CD4-positive, alpha-beta T cell (primary cell): ENCODE measurements around the gene CCNE1. TPM values are rescaled to one million over a fixed set of nuclear protein-coding genes. Genes with fewer than 3 reads are reported as not detected.

Experiments
- ATAC-seq: fragments of 200-7000 bp; cut with Tn5 transposase; one replicate; pipeline ENCODE4 v1.10.0; 2022; ENCODE audit warnings: mild to moderate bottlenecking; ENCODE audit not compliant: poor library complexity
- CTCF ChIA-PET: fragments of 350-600 bp; sonication (Branson Sonifier 250); formaldehyde crosslinking; loops from one replicate; lab custom pipeline; 2021; ENCODE audit warnings: antibody characterized with exemption, inconsistent platforms; lab: Charles Lee
- POLR2A ChIA-PET: fragments of 350-600 bp; sonication (Branson Sonifier 250); formaldehyde crosslinking; loops from one replicate; lab custom pipeline; 2021; ENCODE audit warnings: antibody characterized with exemption, inconsistent platforms; lab: Charles Lee
- DNase-seq, 14 experiments: peaks; one replicate each; pipeline ENCODE4 v3.0.0-alpha.2; 2013 to 2020; ENCODE audit warnings: mixed read lengths in 2 of 14
- H3K27ac ChIP-seq, 2 donors: one replicate each; pipeline versions ENCODE4 v1.5.1 to v1.7.0; 2013; ENCODE audit warnings: low read length in 2 of 2, low read depth in 1 of 2, mild to moderate bottlenecking in 1 of 2
- H3K27me3 ChIP-seq, 2 experiments: 1 replicate in 1 of 2; 2 replicates in 1 of 2; pipeline versions ENCODE4 v1.6.1 to v1.7.0; 2013; ENCODE audit warnings: low read length in 2 of 2, control low read depth in 1 of 2, mild to moderate bottlenecking in 1 of 2, moderate library complexity in 1 of 2; ENCODE audit not compliant: insufficient read depth in 2 of 2, control insufficient read depth in 1 of 2
- H3K36me3 ChIP-seq: one replicate; pipeline ENCODE4 v1.6.1; 2013; ENCODE audit warnings: low read length, control low read depth; ENCODE audit not compliant: insufficient read depth
- H3K4me1 ChIP-seq: one replicate; pipeline ENCODE4 v1.6.1; 2013; ENCODE audit warnings: low read length, control low read depth; ENCODE audit not compliant: insufficient read depth
- H3K4me3 ChIP-seq: one replicate; pipeline ENCODE4 v1.5.1; 2013; ENCODE audit warnings: mild to moderate bottlenecking, low read length, moderate library complexity
- H3K9me3 ChIP-seq, 2 experiments: 1 replicate in 1 of 2; 2 replicates in 1 of 2; pipeline versions ENCODE4 v1.6.1 to v1.7.0; 2013; ENCODE audit warnings: low read length in 2 of 2, mild to moderate bottlenecking in 2 of 2, control low read depth in 1 of 2, moderate library complexity in 1 of 2; ENCODE audit not compliant: control insufficient read depth in 1 of 2, insufficient read depth in 1 of 2
- H3K27ac Mint-ChIP-seq: one replicate; pipeline ENCODE4 v1.8.0; 2020; ENCODE audit warnings: mixed read lengths
- H3K27me3 Mint-ChIP-seq: one replicate; pipeline ENCODE4 v1.8.0; 2021; ENCODE audit warnings: mixed read lengths
- H3K36me3 Mint-ChIP-seq: one replicate; pipeline ENCODE4 v1.8.0; 2021; ENCODE audit warnings: low read depth, mixed read lengths
- H3K4me1 Mint-ChIP-seq: one replicate; pipeline ENCODE4 v1.8.0; 2021; ENCODE audit warnings: low read depth, mixed read lengths
- H3K4me3 Mint-ChIP-seq: one replicate; pipeline ENCODE4 v1.8.0; 2020; ENCODE audit warnings: mild to moderate bottlenecking, mixed read lengths
- H3K9me3 Mint-ChIP-seq: one replicate; pipeline ENCODE4 v1.8.0; 2020; ENCODE audit warnings: mixed read lengths
- intact Hi-C, 2 experiments: fragments of 100-400 bp; cut with DNase I in 1 of 2; cut with micrococcal nuclease in 1 of 2; formaldehyde crosslinking; loops; one replicate each; pipeline versions ENCODE4 v1.15.1 to v1.9.0; 2023 to 2025; cut with DNase I, micrococcal nuclease
- total RNA-seq, 174 experiments: library from RNA in 2 of 174; stranded (reverse) in 2 of 174; gene quantifications; one replicate each; pipeline ENCODE4 v1.2.3 and lab custom pipeline; 2021 to 2026
- TF ChIP-seq, protein P1 (sequence below): fragments of 200-600 bp; IDR thresholded peaks from one replicate; pipeline ENCODE4 v1.8.0; 2022; ENCODE audit warnings: antibody characterized with exemption, mild to moderate bottlenecking

Gene CCNE1
- total RNA-seq, 2 experiments from 2014 or later: 4.9 to 5.6 TPM

DNA sequence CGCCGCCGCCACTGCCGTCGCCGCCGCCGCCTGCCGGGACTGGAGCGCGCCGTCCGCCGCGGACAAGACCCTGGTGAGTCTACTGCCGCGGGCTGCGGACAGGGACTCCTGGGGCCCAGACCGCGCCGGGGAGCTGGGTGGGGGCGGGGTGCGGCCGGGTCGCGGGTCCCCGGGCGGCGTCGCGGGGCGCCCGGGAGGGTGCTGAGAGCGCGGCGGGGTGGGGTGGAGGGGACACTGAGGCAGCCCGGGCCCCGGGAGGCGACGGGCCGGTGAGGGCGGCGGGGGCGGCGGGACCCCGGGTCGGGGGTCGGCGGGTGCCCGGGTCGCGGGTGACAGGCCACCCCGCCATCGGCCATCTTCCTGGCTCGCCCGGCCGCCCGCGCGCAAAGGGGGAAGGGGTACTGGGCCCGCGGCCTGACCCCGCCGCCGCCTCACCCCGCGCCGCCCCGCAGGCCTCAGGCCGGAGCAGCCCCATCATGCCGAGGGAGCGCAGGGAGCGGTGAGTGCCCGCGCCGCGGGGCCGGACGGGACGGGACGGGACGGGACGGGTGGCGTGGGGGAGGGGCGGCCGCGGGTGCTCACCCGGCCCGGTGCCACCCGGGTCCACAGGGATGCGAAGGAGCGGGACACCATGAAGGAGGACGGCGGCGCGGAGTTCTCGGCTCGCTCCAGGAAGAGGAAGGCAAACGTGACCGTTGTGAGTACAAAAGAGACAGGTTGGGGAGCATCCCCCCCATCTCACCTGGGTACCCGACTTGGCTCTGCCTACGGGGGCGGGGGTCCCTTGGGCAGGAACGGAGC is 489 bp downstream of the CCNE1 start:
- POLR2A ChIA-PET: interaction anchor here (1.6 to 4.1 kb wide), 3 partner anchors 19 to 32 kb away, joined by 7 to 17 read pairs (median 7); no protein-coding TSS in a partner anchor
- intact Hi-C loops: loop anchor here in 1 of 2 experiments (1.0 to 10.0 kb wide), 4 partner anchors 32 to 597 kb away; partner anchors contain the start of genes PLEKHF1 and UQCRFS1
- H3K9me3 ChIP-seq: no peaks in the 10 kb centered on the region
- peaks cover 11% of the 10 kb centered on the region for H3K4me1 Mint-ChIP-seq
- ATAC-seq (peak; percentile 0), DNase-seq (peak in 5 of 14 experiments; percentile 6 to 50 (median 38))
- no peak overlapping the region for H3K27ac ChIP-seq
- no peaks in the 10 kb centered on the region for H3K9me3 Mint-ChIP-seq
- H3K4me3 Mint-ChIP-seq: peak overlapping the region; percentile 96
- H3K36me3 Mint-ChIP-seq: peaks cover 4% of the 10 kb centered on the region
- peaks cover 14% of the 10 kb centered on the region for H3K4me1 ChIP-seq
- no peaks in the 10 kb centered on the region for H3K27me3 Mint-ChIP-seq
- peak overlapping the region; percentile 82 for H3K27ac Mint-ChIP-seq
- H3K4me3 ChIP-seq: peak overlapping the region; percentile 34
- TF ChIP-seq, protein P1, sequence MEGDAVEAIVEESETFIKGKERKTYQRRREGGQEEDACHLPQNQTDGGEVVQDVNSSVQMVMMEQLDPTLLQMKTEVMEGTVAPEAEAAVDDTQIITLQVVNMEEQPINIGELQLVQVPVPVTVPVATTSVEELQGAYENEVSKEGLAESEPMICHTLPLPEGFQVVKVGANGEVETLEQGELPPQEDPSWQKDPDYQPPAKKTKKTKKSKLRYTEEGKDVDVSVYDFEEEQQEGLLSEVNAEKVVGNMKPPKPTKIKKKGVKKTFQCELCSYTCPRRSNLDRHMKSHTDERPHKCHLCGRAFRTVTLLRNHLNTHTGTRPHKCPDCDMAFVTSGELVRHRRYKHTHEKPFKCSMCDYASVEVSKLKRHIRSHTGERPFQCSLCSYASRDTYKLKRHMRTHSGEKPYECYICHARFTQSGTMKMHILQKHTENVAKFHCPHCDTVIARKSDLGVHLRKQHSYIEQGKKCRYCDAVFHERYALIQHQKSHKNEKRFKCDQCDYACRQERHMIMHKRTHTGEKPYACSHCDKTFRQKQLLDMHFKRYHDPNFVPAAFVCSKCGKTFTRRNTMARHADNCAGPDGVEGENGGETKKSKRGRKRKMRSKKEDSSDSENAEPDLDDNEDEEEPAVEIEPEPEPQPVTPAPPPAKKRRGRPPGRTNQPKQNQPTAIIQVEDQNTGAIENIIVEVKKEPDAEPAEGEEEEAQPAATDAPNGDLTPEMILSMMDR: no peak
- H3K36me3 ChIP-seq: no peaks in the 10 kb centered on the region
- no peaks in the 10 kb centered on the region for H3K27me3 ChIP-seq
- CTCF ChIA-PET: no interaction called here

DNA sequence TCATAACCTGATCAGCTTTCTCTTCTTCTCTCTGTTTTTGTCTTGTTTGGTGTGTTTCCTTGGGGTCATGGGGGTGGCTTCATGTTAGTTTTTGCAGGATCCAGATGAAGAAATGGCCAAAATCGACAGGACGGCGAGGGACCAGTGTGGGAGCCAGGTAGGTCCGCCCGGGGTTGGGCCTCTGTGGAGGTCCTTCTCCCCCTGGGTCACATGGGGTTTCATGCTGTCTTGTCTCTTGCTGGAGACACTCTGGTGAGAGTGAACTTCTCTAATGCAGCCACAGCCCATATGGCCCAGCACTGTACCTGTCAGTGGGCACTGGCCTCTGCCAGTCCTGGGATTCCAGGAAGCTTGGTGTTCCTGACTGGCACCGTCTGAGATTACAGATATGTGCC is 1.1 kb downstream of the CCNE1 start:
- Mint-ChIP-seq H3K9me3 (no peaks in the 10 kb centered on the region), H3K4me1 (peaks cover 11% of the 10 kb centered on the region), H3K27ac (peak overlapping the region; percentile 82), H3K27me3 (no peaks in the 10 kb centered on the region), H3K36me3 (peaks cover 4% of the 10 kb centered on the region), H3K4me3 (peak overlapping the region; percentile 96)
- TF ChIP-seq, protein P1: no peak
- no peaks in the 10 kb centered on the region for H3K27me3 ChIP-seq
- peaks cover 14% of the 10 kb centered on the region for H3K4me1 ChIP-seq
- no peak for DNase-seq
- no peaks in the 10 kb centered on the region for H3K36me3 ChIP-seq
- peak overlapping the region; percentile 34 for H3K4me3 ChIP-seq
- no peaks in the 10 kb centered on the region for H3K9me3 ChIP-seq
- ChIA-PET POLR2A (interaction anchor here (1.6 to 4.1 kb wide), 3 partner anchors 18 to 32 kb away, joined by 7 to 17 read pairs (median 7); no protein-coding TSS in a partner anchor), CTCF (no interaction called here)
- H3K27ac ChIP-seq: no peak overlapping the region
- ATAC-seq: no peak
- intact Hi-C loops: loop anchor here in 1 of 2 experiments (1.0 to 10.0 kb wide), 4 partner anchors 31 to 598 kb away; partner anchors contain the start of genes PLEKHF1 and UQCRFS1

DNA sequence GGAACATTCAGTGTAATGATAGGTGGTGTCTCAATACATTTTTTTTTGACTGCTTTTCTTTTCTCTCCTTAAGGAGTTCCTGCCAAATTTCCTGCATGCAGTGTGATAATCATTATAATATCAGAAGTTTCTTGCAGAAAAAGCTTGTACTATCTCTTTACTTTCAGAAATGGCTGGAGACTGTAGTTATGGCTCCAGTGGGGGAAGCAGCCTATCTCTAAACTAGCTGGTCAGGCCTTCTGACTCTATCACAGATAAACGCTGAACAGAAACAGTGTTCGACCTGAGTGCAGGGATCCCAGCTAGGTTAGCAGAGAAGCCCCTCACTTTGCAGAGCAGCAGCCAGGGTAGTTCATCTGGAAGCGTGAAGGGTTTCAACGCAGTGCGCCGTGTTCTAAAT is 1.9 kb downstream of the CCNE1 start:
- no peaks in the 10 kb centered on the region for H3K9me3 ChIP-seq
- H3K4me3 ChIP-seq: no peak overlapping the region
- no peak overlapping the region for H3K27ac ChIP-seq
- ATAC-seq (no peak), DNase-seq (no peak)
- H3K4me3 Mint-ChIP-seq: peak overlapping the region; percentile 96
- H3K9me3 Mint-ChIP-seq: no peaks in the 10 kb centered on the region
- peaks cover 11% of the 10 kb centered on the region for H3K4me1 Mint-ChIP-seq
- H3K36me3 Mint-ChIP-seq: peaks cover 4% of the 10 kb centered on the region
- no peaks in the 10 kb centered on the region for H3K27me3 ChIP-seq
- ChIA-PET POLR2A (interaction anchor here (1.1 to 4.1 kb wide), 4 partner anchors 17 to 31 kb away, joined by 3 to 17 read pairs (median 7); no protein-coding TSS in a partner anchor), CTCF (interaction anchor here (1.8 kb wide), 1 partner anchor 203 kb away, joined by 4 read pairs; no protein-coding TSS in a partner anchor)
- no peak overlapping the region for H3K27ac Mint-ChIP-seq
- H3K36me3 ChIP-seq: no peaks in the 10 kb centered on the region
- peaks cover 14% of the 10 kb centered on the region for H3K4me1 ChIP-seq
- intact Hi-C loops: loop anchor here in 1 of 2 experiments (2.0 to 10.0 kb wide), 4 partner anchors 15 to 599 kb away; partner anchors contain the start of genes PLEKHF1 and UQCRFS1
- no peaks in the 10 kb centered on the region for H3K27me3 Mint-ChIP-seq
- TF ChIP-seq, protein P1: no peak
